ENCODE measurements around the gene ADPGK. TPM values are rescaled to one million over a fixed set of nuclear protein-coding genes. Genes with fewer than 3 reads are reported as not detected.

The ADPGK gene
- total RNA-seq, 4 donors from 2014 or later, result 53.0 to 74.6 (median 61.7) TPM

- no peaks in the 10 kb centered on the region for H3K9me3 ChIP-seq
- H3K27me3 ChIP-seq, result no peaks in the 10 kb centered on the region
- H3K4me3 ChIP-seq (replicated peaks in 1 of 3), result peak overlapping the region in 2 of 3 donors; percentile 7 to 28
- no peak for TF ChIP-seq POLR2A (IDR thresholded peaks at IDR 0.05)
- TF ChIP-seq CTCF (IDR thresholded peaks at IDR 0.05), result peak in 3 of 6 experiments; percentile 25 to 62 (median 58)
- intact Hi-C loops (cut with DNase I), result no loop called here
- H3K4me1 ChIP-seq, result peaks cover 5 to 8% of the 10 kb centered on the region in 2 donors
- DNase-seq, result peak; percentile 6 to 10
- no peaks in the 10 kb centered on the region for H3K36me3 ChIP-seq
- 16 to 24% methylated on average over 27 to 31 of the region's 72 CpGs for WGBS, 2 donors
- H3K27ac ChIP-seq, result no peak overlapping the region
These were observed 13.2 kb upstream of the ADPGK start for GRCh38 chr15:72796515-72797337.

- peaks cover 5 to 8% of the 10 kb centered on the region in 2 donors for H3K4me1 ChIP-seq
- no peaks in the 10 kb centered on the region for H3K9me3 ChIP-seq
- WGBS, 2 donors, result 75 to 77% methylated on average over 7 of the region's 7 CpGs
- TF ChIP-seq POLR2A (IDR thresholded peaks at IDR 0.05) (no peak), CTCF (IDR thresholded peaks at IDR 0.05) (no peak)
- no peak overlapping the region for H3K27ac ChIP-seq
- H3K36me3 ChIP-seq, result no peaks in the 10 kb centered on the region
- intact Hi-C loops (cut with DNase I), result no loop called here
- H3K27me3 ChIP-seq, result no peaks in the 10 kb centered on the region
- H3K4me3 ChIP-seq (replicated peaks in 1 of 3), result no peak overlapping the region
- DNase-seq, result no peak
These were observed 12.6 kb upstream of the ADPGK start for GRCh38 chr15:72796210-72796514.

- Histone ChIP-seq H3K27me3 (no peaks in the 10 kb centered on the region), H3K36me3 (no peaks in the 10 kb centered on the region), H3K4me3 (replicated peaks in 1 of 3) (no peak overlapping the region), H3K9me3 (no peaks in the 10 kb centered on the region), H3K27ac (no peak overlapping the region), H3K4me1 (peaks cover 5 to 8% of the 10 kb centered on the region in 2 donors)
- TF ChIP-seq CTCF (IDR thresholded peaks at IDR 0.05) (no peak), POLR2A (IDR thresholded peaks at IDR 0.05) (no peak)
- no peak for DNase-seq
- intact Hi-C loops (cut with DNase I), result no loop called here
- 67 to 69% methylated on average over 7 of the region's 7 CpGs for WGBS, 2 donors
These were observed 10.5 kb upstream of the ADPGK start for GRCh38 chr15:72793766-72794660.

GRCh38 chr15:72792431-72792830 lies 8.9 kb upstream of the ADPGK start:
- Histone ChIP-seq H3K36me3 (no peaks in the 10 kb centered on the region), H3K9me3 (no peaks in the 10 kb centered on the region), H3K27me3 (no peaks in the 10 kb centered on the region), H3K4me3 (replicated peaks in 1 of 3) (no peak overlapping the region), H3K27ac (no peak overlapping the region), H3K4me1 (peaks cover 5 to 8% of the 10 kb centered on the region in 2 donors)
- TF ChIP-seq CTCF (IDR thresholded peaks at IDR 0.05) (no peak), POLR2A (IDR thresholded peaks at IDR 0.05) (no peak)
- whole genome bisulfite sequencing, 2 donors, result 84 to 93% methylated on average over 2 of the region's 2 CpGs
- no peak for DNase-seq
- intact Hi-C loops (cut with DNase I), result no loop called here

Data from thyroid gland (tissue), 4 donors.